Right ventricle myocardium inferior (tissue), 1 donor: ENCODE measurements around the gene KLHL6. TPM values are rescaled to one million over a fixed set of nuclear protein-coding genes. Genes with fewer than 3 reads are reported as not detected.
"Not testable (repeated sequence)": the region's sequence is repeated elsewhere in the genome, so short reads cannot be mapped to it uniquely, and the experiment has no call there.

Experiments
- ATAC-seq: fragments of 200-7000 bp; cut with Tn5 transposase; one replicate; pipeline ENCODE4 v1.9.1; 2020; ENCODE audit warnings: mild to moderate bottlenecking, moderate library complexity
- DNase-seq: peaks from one replicate; pipeline ENCODE4 v3.0.0; 2021; ENCODE audit errors: missing footprints
- intact Hi-C: fragments of 100-400 bp; cut with DNase I; formaldehyde crosslinking; loops from one replicate; pipeline ENCODE4 v1.11.0; 2022
- total RNA-seq: library from RNA; stranded (reverse); fragmentation: NEBNext Ultra II Directional; extraction: Animal tissue kit (Norgen Biotek cat#: 25700); gene quantifications from one replicate; pipeline ENCODE4 v1.2.1, GENCODE V29; 2021
- donor health status: DM: no; HTN: yes; CAD: no; lungs with severe emphysema.

Gene KLHL6
- total RNA-seq, 1 donor from 2014 or later: 0.97 TPM

DNA sequence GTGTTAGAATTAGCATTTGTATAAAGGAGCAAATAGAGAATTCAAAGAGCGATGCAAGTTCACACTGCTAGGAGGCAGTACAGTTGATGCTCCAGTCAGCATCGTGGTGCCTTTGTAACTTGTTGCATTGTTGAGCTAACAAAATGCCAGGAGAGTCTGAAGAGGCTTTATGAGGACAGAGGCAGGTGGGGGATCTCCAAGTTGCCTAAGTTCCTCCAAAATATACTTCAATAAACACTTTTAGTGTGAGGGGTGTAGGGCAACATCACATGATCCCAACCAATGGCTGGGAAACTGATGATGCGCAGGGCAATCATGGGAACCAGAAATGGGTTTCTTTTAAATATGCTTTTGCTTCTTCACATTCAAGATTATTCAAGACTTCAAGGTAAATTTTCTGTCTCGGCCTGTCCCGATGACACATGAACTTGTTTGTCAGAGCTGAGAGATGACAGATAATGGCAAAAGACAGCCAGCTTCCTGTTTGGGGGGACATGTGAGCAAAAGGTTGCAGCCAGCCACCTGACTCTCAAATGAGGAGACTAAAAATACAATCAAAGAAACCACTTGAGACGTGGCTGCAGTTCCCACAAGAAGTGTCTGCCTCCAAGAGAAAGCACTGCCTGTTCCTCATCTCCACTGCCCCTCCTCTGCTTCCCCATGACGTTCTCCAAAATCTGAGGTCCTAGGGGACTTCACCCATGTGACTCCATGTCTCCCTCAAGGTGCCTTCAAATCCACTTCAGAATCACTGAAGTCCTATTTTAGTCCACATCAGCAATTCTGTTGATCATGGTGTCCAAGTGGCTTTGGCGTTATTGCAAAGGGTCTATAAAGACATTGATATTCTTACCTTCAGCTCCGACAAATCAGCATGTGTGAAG, 39.3 kb downstream of the KLHL6 start:
- ATAC-seq: no peak
- no peak for DNase-seq
- intact Hi-C loops: no loop called here

DNA sequence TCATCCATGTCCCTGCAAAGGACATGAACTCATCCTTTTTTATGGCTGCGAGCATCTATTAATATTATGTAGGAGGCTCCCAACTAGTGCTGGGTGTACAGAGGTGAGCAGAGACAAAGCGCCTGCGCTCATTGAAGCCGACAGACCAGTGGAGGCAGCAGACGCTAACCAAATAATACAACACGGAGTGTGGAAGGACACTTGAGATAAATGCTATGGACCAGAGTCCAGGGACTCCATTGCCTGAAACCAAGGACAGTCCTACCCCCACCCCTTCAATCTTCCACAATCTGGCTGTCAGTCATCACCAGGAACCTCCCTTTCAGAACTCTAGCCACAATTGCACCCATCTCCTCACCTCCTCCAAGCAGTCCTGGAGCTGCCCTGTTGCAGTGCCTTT, 41.5 kb downstream of the KLHL6 start:
- intact Hi-C loops: no loop called here
- DNase-seq: no peak
- ATAC-seq: no peak

- intact Hi-C loops: no loop called here
- no peak for ATAC-seq
- DNase-seq: no peak
Observed at GRCh38 chr3:183513046-183513706, 42.3 kb downstream of the KLHL6 start.

- intact Hi-C loops, DNase-seq, ATAC-seq: not testable (repeated sequence)
Observed at GRCh38 chr3:183511286-183512131, 44.0 kb downstream of the KLHL6 start.

GRCh38 chr3:183508821-183509220, 46.7 kb downstream of the KLHL6 start:
- ATAC-seq: no peak
- no peak for DNase-seq

GRCh38 chr3:183507551-183507950, 48.0 kb downstream of the KLHL6 start:
- ATAC-seq (no peak), DNase-seq (no peak)
- intact Hi-C loops: loop anchor here (10.0 kb wide), 1 partner anchor 127 kb away; the partner anchor contains the start of gene KLHL24

More at GRCh38 chr3:183508821-183509220, 46.7 kb downstream of the KLHL6 start:
- intact Hi-C loops: loop anchor here (10.0 kb wide), 1 partner anchor 126 kb away; the partner anchor contains the start of gene KLHL24

DNA sequence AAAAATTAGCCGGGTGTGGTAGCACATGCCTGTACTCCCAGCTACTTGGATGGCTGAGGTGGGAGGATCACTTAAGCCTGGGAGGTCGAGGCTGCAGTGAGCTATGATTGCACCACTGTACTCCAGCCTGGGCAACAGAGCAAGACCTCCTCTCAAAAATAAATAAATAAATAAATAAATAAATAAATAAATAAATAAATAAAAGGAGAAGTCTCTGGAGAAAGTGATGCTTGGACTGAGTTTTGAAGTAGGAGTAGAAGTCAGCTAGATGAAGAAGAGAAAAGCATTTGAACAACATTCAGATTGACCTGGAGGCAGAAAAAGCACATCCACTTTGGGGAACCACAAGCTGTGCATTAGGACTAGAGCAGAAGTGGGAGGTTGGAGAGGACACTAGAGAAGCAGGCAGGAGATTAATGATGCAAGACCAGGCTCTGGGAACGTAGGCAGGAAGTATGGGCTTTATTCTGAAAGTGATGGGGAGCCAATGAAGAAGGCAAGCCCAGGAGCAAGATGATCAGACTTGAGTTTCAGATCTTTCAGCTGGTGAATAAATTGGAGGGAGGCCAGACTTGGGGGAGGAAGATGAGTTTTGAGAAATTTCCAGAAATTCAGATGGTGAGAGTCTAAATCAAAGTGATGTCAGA, 48.7 kb downstream of the KLHL6 start:
- ATAC-seq (no peak), DNase-seq (no peak)
- intact Hi-C loops: loop anchor here (10.0 kb wide), 1 partner anchor 128 kb away; the partner anchor contains the start of gene KLHL24

DNA sequence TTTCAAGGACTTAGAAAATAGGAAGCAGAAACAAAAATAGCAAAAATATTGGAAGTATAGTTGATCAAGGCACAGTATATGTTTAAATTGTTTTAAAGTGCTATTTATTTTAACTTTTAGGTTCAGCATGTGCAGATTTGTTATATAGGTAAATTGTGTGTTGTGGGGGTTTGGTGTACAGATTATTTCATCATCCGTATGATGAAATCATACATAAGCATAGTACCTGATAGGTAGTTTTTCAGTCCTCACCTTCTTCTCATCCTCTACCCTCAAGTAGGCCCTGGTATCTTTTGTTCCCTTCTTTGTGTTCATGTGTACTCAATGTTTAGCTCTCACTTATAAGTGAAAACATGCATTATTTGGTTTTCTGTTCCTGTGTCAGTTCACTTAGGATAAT, 50.9 kb downstream of the KLHL6 start:
- DNase-seq (no peak), ATAC-seq (no peak)
- intact Hi-C loops: loop anchor here (10.0 kb wide), 1 partner anchor 130 kb away; the partner anchor contains the start of gene KLHL24

DNA sequence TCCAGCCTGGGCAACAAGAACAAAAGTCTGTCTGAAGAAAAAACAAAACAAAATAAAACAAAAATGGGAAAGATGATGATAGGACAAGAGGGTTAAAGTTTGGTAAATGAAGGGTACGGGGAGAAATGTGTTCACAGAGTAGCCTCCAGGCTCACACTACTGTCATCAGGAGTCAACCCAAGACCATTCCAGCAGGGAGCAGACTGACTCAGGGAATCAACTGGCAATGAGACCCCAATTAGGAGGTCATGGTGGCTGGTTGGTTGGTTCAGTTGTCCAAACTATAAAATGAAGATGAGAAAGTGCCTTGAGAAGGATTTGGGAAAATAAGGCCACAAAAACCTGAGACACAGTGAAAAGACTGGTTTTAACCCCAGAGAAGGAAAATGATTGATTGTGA, 51.8 kb downstream of the KLHL6 start:
- no peak for ATAC-seq
- intact Hi-C loops: loop anchor here (1.0 to 10.0 kb wide), 2 partner anchors 131 to 264 kb away; partner anchors contain the start of gene KLHL24
- DNase-seq: no peak

- ATAC-seq (peak; percentile 74), DNase-seq (no peak)
- intact Hi-C loops: loop anchor here (1.0 to 10.0 kb wide), 2 partner anchors 132 to 265 kb away; partner anchors contain the start of gene KLHL24
Observed at GRCh38 chr3:183502237-183503181, 53.0 kb downstream of the KLHL6 start.

- DNase-seq: no peak
- intact Hi-C loops: loop anchor here (10.0 kb wide), 1 partner anchor 134 kb away; the partner anchor contains the start of gene KLHL24
- ATAC-seq: no peak
Observed at GRCh38 chr3:183500981-183501704, 54.4 kb downstream of the KLHL6 start.

GRCh38 chr3:183500319-183500718, 55.2 kb downstream of the KLHL6 start:
- no peak for ATAC-seq
- DNase-seq: no peak
- intact Hi-C loops: loop anchor here (10.0 kb wide), 1 partner anchor 134 kb away; the partner anchor contains the start of gene KLHL24

GRCh38 chr3:183498634-183499033, 56.9 kb downstream of the KLHL6 start:
- intact Hi-C loops: no loop called here
- DNase-seq (no peak), ATAC-seq (no peak)

DNA sequence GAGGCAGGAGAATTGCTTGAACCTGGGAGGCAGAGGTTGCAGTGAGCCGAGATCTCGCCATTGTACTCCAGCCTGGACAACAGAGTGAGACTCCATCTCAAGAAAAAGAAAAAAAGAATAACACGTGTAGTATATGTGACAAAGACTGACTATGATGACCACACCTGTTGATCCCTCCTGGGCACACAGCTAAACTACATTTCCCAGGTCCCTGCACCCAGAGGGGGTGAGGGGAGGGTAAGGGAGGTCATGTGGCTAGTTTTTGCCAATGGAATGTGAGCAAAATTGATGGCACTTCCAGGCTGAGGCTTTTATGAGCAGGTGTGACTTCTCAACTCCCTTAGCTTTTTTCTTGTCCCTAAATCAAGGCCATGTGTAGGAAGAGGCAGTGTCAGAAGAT, 58.2 kb downstream of the KLHL6 start:
- no peak for ATAC-seq
- no peak for DNase-seq
- intact Hi-C loops: no loop called here

DNA sequence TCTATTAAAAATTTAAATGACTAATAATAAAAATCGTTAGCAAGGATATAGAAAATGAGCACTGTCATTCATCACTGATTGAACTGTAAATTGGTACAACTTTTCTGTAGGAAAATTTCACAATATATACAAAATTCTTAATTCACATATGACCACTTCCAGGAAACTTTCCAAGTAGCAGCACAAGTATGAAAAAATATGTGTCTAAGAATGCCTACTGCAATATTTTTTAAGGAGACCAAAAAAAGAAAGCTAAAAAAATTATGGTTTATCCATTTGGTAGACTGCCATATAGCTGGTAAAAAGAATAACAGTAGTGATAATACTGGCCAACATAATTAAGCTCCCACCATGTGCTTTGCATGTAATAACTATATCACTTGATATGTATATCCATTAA, 59.2 kb downstream of the KLHL6 start:
- DNase-seq (no peak), ATAC-seq (no peak)
- intact Hi-C loops: no loop called here

- intact Hi-C loops: no loop called here
- ATAC-seq: no peak
- DNase-seq: no peak
Observed at GRCh38 chr3:183494341-183494740, 61.2 kb downstream of the KLHL6 start.
